ENCODE results near the gene DOCK4.

DNA sequence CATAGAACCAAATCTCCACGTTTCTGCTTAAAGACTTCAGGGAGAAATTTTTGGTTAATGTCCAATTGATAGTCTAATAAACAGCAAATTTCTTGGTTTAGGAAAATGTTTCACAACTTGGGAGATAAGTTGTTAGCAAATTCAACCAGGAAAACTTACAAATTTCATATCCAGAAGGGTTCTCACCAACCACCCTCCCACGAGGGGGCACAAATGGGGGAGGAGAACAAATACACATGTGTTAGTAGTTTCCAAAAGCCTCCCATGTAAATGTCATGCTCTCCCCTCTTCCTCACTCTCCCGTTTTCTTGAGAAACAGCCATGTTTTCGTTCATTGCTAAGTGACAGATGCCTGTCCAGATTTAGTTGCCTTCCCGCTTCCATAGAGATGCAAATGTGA is 10.5 kb downstream of the DOCK4 start:
- TF ChIP-seq, protein P1, sequence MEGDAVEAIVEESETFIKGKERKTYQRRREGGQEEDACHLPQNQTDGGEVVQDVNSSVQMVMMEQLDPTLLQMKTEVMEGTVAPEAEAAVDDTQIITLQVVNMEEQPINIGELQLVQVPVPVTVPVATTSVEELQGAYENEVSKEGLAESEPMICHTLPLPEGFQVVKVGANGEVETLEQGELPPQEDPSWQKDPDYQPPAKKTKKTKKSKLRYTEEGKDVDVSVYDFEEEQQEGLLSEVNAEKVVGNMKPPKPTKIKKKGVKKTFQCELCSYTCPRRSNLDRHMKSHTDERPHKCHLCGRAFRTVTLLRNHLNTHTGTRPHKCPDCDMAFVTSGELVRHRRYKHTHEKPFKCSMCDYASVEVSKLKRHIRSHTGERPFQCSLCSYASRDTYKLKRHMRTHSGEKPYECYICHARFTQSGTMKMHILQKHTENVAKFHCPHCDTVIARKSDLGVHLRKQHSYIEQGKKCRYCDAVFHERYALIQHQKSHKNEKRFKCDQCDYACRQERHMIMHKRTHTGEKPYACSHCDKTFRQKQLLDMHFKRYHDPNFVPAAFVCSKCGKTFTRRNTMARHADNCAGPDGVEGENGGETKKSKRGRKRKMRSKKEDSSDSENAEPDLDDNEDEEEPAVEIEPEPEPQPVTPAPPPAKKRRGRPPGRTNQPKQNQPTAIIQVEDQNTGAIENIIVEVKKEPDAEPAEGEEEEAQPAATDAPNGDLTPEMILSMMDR (IDR thresholded peaks at IDR 0.05) = no peak
- no peak for TF ChIP-seq POLR2A (IDR thresholded peaks at IDR 0.05)
